NCI-H1417 (cell line): ENCODE results near the gene PTPRG.

ENCODE experiments used
- DNase-seq, 3 experiments: peaks; one replicate each; lab custom pipeline; 2025; lab: John Stamatoyannopoulos, UW

PTPRG gene

GRCh38 chr3:62183969-62184368 lies 622.6 kb downstream of the PTPRG start:
- no peak for DNase-seq

- no peak for DNase-seq
Measured at GRCh38 chr3:62184559-62184958, 623.2 kb downstream of the PTPRG start.

- DNase-seq, result no peak
Measured at GRCh38 chr3:62187022-62187431, 625.7 kb downstream of the PTPRG start.

GRCh38 chr3:62188681-62189375 lies 627.5 kb downstream of the PTPRG start:
- peak; percentile 24 to 76 (median 47) for DNase-seq

- no peak for DNase-seq
Measured at GRCh38 chr3:62189376-62189698, 628.0 kb downstream of the PTPRG start.

- no peak for DNase-seq
Measured at GRCh38 chr3:62192891-62193290, 631.5 kb downstream of the PTPRG start.

GRCh38 chr3:62193586-62194345 lies 632.4 kb downstream of the PTPRG start:
- DNase-seq, result peak in 2 of 3 experiments; percentile 1 to 37

GRCh38 chr3:62197350-62198012 lies 636.1 kb downstream of the PTPRG start:
- no peak for DNase-seq

GRCh38 chr3:62199126-62199525 lies 637.8 kb downstream of the PTPRG start:
- no peak for DNase-seq

- DNase-seq, result peak; percentile 1 to 65 (median 14)
Measured at GRCh38 chr3:62201438-62202035, 640.2 kb downstream of the PTPRG start.

GRCh38 chr3:62203152-62203551 lies 641.8 kb downstream of the PTPRG start:
- DNase-seq, result no peak

GRCh38 chr3:62203561-62203960 lies 642.2 kb downstream of the PTPRG start:
- DNase-seq, result no peak

GRCh38 chr3:62207197-62207596 lies 645.8 kb downstream of the PTPRG start:
- no peak for DNase-seq

- DNase-seq, result no peak
Measured at GRCh38 chr3:62208385-62208784, 647.0 kb downstream of the PTPRG start.

GRCh38 chr3:62209101-62209500 lies 647.7 kb downstream of the PTPRG start:
- DNase-seq, result no peak

- no peak for DNase-seq
Measured at GRCh38 chr3:62210011-62210410, 648.6 kb downstream of the PTPRG start.

GRCh38 chr3:62211675-62212429 lies 650.5 kb downstream of the PTPRG start:
- DNase-seq, result no peak

GRCh38 chr3:62214850-62215249 lies 653.5 kb downstream of the PTPRG start:
- no peak for DNase-seq

- DNase-seq, result no peak
Measured at GRCh38 chr3:62220616-62221015, 659.2 kb downstream of the PTPRG start.

GRCh38 chr3:62225051-62225450 lies 663.7 kb downstream of the PTPRG start:
- no peak for DNase-seq

GRCh38 chr3:62226601-62227339 lies 665.4 kb downstream of the PTPRG start:
- no peak for DNase-seq
